ENCODE data around the gene MAP3K15.
"Not testable (repeated sequence)": the region's sequence is repeated elsewhere in the genome, so short reads cannot be mapped to it uniquely, and the experiment has no call there.

Gene MAP3K15

DNA sequence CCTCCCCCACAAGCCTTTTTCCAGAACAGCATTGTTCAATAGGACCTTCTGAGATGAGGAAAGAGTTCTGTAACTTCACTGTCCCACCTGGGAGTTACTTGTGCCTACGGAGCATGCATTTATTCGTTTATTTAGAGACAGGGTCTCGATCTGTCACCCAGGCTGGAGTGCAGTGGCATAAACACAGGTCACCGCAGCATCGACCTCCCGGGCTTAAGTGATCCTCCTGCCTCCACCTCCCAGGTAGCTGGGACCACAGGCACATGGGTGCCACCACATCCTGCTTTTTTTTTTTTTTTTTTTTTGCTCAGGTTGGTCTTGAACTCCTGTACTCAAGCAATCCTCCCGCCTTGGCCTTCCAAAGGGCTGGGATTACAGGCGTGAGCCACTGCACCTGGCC lies 2.9 kb downstream of the MAP3K15 start:
- ATAC-seq (replicated peaks), result no peak
- H3K36me3 Mint-ChIP-seq, result no peaks in the 10 kb centered on the region
- no peak overlapping the region for H3K4me3 Mint-ChIP-seq
- H3K27ac Mint-ChIP-seq, result no peak overlapping the region
- peaks cover 0 to 2% of the 10 kb centered on the region in 2 donors for H3K9me3 Mint-ChIP-seq
- no peak for DNase-seq
- peaks cover 19 to 39% of the 10 kb centered on the region in 2 donors for H3K27me3 Mint-ChIP-seq
- no peaks in the 10 kb centered on the region for H3K4me1 Mint-ChIP-seq

DNA sequence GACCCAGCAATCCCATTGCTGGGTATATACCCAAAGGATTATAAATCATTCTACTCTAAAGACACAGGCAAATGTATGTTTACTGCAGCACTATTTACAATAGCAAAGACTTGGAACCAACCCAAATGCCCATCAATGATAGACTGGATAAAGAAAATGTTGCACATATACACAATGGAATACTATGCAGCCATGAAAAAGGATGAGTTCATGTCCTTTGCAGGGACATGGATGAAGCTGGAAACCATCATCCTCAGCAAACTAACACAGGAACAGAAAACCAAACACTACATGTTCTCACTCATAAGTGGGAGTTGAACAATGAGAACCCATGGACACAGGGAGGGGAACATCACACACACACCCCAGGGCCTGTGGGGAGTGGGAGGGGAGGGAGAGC lies 3.5 kb downstream of the MAP3K15 start:
- not testable (repeated sequence) for H3K4me3 Mint-ChIP-seq; DNase-seq; ATAC-seq (replicated peaks); H3K27ac Mint-ChIP-seq; H3K4me1 Mint-ChIP-seq; H3K9me3 Mint-ChIP-seq; H3K36me3 Mint-ChIP-seq
- H3K27me3 Mint-ChIP-seq, result peaks cover 19 to 35% of the 10 kb centered on the region in 2 donors

DNA sequence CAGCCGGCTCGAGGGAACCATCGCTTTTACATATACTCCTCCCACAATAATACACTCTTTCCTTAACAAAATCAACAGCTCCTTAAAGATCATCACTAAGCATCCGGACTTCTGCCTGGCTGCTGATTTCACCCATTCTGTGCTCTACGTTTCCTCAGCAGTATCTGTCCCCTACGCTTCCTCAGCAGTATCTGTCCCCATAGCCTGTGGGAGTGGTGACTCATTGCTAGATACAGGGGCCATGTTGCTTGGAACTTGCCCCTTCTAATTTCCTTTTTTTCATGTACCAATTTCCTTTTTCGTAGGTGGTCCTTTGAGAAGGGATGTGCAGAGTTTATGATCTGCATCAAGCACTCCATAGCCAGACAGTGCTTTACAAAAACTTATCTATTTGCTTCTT lies 18.6 kb downstream of the MAP3K15 start:
- ATAC-seq (replicated peaks) (no peak), DNase-seq (no peak)
- Mint-ChIP-seq H3K4me1 (no peaks in the 10 kb centered on the region), H3K4me3 (no peak overlapping the region), H3K27ac (no peak overlapping the region), H3K9me3 (no peaks in the 10 kb centered on the region), H3K36me3 (no peaks in the 10 kb centered on the region), H3K27me3 (peaks cover 0 to 4% of the 10 kb centered on the region in 2 donors)

DNA sequence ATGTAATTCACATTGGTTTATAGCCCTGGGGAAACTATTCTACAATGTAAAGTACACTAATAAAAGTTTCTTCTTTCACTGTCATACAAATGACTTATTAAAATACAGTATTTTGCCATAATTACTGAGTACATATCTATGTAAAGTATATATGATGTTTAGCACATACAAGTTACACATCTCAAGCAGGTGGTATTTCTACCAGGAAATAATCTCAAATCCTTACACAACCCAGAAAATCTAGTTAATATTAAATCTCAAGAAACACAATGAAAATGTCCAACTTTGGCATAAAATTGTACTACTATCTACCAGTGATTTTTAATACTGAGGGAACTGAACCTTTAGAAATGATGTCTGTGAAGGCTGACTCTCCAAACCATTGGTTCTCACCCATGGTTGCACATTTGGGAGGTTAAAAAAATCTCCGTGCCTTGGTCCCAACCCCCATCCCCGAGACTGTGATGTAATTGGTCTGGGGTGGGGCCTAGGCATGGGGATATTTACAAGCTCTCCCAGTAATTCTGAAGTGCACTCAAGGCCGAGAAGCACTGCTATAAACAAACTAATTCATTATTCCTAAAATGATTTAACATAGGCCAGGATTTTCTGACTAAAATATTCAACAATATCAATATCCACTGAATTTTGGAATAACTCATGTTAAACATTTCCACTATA lies 27.6 kb downstream of the MAP3K15 start:
- Mint-ChIP-seq H3K9me3 (no peaks in the 10 kb centered on the region), H3K4me1 (no peaks in the 10 kb centered on the region), H3K4me3 (no peak overlapping the region), H3K27ac (no peak overlapping the region), H3K36me3 (no peaks in the 10 kb centered on the region), H3K27me3 (no peaks in the 10 kb centered on the region)
- no peak for ATAC-seq (replicated peaks)
- no peak for DNase-seq

DNA sequence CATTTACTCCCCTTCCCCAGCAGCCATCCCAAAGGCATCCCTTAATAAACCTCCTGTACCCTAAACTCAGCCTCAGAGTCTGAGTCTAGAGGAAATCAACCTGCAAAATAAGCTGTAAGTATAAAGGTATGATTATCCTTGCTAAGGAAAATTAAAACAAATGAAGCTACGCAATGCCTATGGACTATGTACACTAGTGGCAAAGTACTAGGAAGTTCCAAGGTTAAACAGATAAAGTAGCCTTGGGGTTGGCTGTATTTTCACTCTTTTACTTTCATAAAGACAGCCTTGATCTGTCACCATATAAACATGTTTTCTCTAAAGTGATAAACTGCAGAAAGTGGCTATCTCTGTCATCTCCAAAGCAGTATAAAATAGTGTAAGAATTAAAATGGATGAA lies 35.9 kb downstream of the MAP3K15 start:
- ATAC-seq (replicated peaks), result no peak
- no peaks in the 10 kb centered on the region for H3K4me1 Mint-ChIP-seq
- H3K27ac Mint-ChIP-seq, result no peak overlapping the region
- H3K4me3 Mint-ChIP-seq, result no peak overlapping the region
- peaks cover 1 to 4% of the 10 kb centered on the region in 2 donors for H3K9me3 Mint-ChIP-seq
- DNase-seq, result no peak
- H3K36me3 Mint-ChIP-seq, result peaks cover 0 to 4% of the 10 kb centered on the region in 2 donors
- H3K27me3 Mint-ChIP-seq, result no peaks in the 10 kb centered on the region

DNA sequence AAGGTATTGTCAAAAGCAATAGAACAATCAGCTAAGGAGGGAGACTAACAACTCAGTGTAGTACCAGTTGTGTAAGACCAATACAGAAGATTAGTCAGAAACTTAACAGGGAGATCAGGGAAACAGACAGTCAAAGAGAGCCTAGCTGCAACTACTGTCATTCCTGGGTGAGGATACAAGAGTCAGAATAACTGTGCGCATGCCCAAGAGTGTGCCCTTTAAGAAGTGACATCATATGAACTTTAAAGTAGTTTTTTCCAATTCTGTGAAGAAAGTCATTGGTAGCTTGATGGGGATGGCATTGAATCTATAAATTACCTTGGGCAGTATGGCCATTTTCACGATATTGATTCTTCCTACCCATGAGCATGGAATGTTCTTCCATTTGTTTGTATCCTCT lies 46.9 kb downstream of the MAP3K15 start:
- not testable (repeated sequence) for H3K36me3 Mint-ChIP-seq; H3K27ac Mint-ChIP-seq; ATAC-seq (replicated peaks); DNase-seq; H3K27me3 Mint-ChIP-seq; H3K4me3 Mint-ChIP-seq; H3K4me1 Mint-ChIP-seq
- peaks cover 7 to 15% of the 10 kb centered on the region in 2 donors for H3K9me3 Mint-ChIP-seq

DNA sequence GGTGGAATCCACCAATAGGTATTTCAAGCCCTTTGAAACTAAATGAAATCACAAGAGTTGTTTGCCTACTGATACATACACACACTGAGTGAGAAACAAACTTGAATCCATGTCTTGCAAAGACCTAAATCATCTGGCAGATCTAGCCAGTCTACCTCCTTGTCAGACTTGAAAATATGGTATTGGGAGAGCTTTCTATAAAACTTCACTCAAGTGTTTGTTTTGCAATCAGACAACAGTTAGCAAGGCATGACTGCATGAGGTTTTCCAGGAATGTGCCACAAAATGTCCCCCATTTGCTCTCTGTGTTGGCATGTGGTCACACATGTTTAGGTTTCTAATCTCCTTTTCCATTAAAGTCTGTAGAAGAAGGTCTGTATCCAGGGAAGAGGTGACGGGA lies 52.4 kb downstream of the MAP3K15 start:
- Mint-ChIP-seq H3K27me3 (no peaks in the 10 kb centered on the region), H3K4me3 (no peak overlapping the region), H3K9me3 (no peaks in the 10 kb centered on the region), H3K4me1 (peaks cover 0 to 2% of the 10 kb centered on the region in 2 donors), H3K36me3 (no peaks in the 10 kb centered on the region), H3K27ac (no peak overlapping the region)
- no peak for ATAC-seq (replicated peaks)
- no peak for DNase-seq

DNA sequence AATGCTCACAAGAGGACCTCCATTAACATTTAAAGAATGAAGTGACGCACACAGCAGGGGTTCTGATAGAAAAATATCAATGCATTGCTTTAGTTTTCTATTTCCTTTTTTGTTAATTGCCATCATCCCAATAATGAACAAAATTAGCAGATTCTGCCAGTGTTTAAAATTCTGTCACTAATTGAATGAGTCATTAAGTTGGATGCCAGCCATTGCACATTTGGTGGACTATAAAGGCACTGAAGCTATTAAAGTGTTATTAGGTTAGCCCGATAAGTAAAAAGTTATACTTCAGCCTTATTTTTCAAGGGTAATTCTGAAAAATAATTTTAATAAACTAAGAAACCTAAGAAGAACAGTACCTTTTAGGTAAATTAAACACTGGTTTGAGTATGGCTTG lies 53.1 kb downstream of the MAP3K15 start:
- ATAC-seq (replicated peaks) (no peak), DNase-seq (no peak)
- Mint-ChIP-seq H3K27ac (no peak overlapping the region), H3K27me3 (no peaks in the 10 kb centered on the region), H3K36me3 (no peaks in the 10 kb centered on the region), H3K9me3 (no peaks in the 10 kb centered on the region), H3K4me1 (peaks cover 0 to 2% of the 10 kb centered on the region in 2 donors), H3K4me3 (no peak overlapping the region)

DNA sequence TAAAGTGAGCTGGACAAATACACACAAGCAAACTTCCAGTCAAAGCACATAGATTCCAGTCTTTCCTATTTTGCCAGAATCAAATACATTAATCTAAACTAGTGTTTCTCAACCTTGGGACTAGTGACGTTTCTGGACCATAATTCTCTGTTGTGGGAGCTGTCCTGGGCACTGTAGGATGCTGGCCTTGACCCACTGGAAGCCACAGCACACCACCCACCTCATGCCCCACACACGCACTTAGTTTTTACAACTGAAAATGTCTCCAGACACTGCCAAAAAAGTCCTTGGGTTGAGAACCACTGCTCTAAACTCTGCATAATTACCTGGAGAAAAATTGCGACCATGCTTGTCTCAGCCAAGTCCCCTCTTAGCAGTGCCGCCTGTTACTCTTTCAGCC lies 57.6 kb downstream of the MAP3K15 start:
- ATAC-seq (replicated peaks) (no peak), DNase-seq (no peak)
- H3K36me3 Mint-ChIP-seq, result no peaks in the 10 kb centered on the region
- no peak overlapping the region for H3K4me3 Mint-ChIP-seq
- H3K27me3 Mint-ChIP-seq, result no peaks in the 10 kb centered on the region
- no peak overlapping the region for H3K27ac Mint-ChIP-seq
- no peaks in the 10 kb centered on the region for H3K4me1 Mint-ChIP-seq
- no peaks in the 10 kb centered on the region for H3K9me3 Mint-ChIP-seq

DNA sequence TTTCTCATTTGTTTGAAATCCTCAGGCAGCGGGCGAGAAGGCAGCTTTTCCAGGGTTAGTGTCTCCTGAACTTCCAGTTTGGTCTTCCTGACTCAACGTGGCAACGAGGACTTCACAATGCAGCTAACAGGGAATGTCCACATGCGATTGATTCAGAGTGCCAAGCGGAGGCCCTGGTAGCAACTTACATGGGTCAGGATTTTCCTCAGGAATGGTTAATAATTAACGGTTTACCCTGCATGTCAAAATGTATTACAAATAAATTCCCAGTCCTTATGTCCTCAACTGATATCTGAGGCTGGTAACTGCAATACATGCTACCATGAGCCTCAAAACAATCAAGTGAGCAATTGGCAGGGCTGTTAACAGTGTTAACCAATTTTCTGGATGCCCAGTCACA lies 67.2 kb downstream of the MAP3K15 start:
- Mint-ChIP-seq H3K4me1 (no peaks in the 10 kb centered on the region), H3K4me3 (no peak overlapping the region), H3K36me3 (no peaks in the 10 kb centered on the region), H3K9me3 (no peaks in the 10 kb centered on the region), H3K27me3 (peaks cover 6 to 11% of the 10 kb centered on the region in 2 donors), H3K27ac (no peak overlapping the region)
- ATAC-seq (replicated peaks), result no peak
- DNase-seq, result no peak

DNA sequence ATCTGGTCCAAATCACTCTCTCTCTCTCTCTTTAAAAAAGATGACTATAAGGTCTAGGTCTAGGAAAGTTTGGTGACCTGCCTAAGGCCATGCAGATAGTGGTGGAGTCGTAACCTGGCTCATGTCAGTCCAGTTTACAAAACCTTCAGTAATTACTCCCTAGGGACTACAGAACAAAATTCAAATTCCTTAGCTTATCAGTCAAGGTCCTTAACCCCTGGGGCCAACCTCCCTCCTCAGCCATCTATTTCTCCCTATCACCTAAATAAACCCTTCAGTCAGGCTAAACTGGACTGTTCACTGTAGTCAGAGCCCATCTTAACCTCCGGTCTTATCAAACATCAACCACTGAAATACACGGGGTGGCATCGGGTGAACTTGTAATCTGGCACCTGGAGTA lies 68.9 kb downstream of the MAP3K15 start:
- no peak overlapping the region for H3K4me3 Mint-ChIP-seq
- H3K4me1 Mint-ChIP-seq, result no peaks in the 10 kb centered on the region
- DNase-seq, result no peak
- peaks cover 6 to 11% of the 10 kb centered on the region in 2 donors for H3K27me3 Mint-ChIP-seq
- no peaks in the 10 kb centered on the region for H3K9me3 Mint-ChIP-seq
- no peak overlapping the region for H3K27ac Mint-ChIP-seq
- ATAC-seq (replicated peaks), result no peak
- H3K36me3 Mint-ChIP-seq, result no peaks in the 10 kb centered on the region

DNA sequence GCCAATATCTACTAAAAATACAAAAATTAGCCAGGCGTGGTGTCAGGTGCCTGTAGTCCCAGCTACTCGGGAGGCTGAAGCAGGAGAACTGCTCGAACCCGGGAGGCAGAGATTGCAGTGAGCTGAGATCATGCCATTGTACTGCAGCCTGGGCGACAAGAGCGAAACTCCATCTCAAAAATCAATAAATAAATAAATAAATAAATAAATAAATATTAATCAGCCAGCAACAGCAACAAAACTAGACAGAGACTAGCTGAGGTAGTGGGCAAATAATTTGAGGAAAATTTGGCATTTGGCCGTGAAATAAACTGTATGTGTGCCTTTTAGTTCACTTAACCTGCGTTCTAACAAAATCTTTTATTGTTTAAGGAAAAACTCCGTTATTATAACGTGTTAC lies 69.5 kb downstream of the MAP3K15 start:
- H3K9me3 Mint-ChIP-seq; H3K27ac Mint-ChIP-seq; DNase-seq; H3K4me3 Mint-ChIP-seq; H3K4me1 Mint-ChIP-seq; ATAC-seq (replicated peaks); H3K36me3 Mint-ChIP-seq: not testable (repeated sequence)
- peaks cover 6 to 15% of the 10 kb centered on the region in 2 donors for H3K27me3 Mint-ChIP-seq

DNA sequence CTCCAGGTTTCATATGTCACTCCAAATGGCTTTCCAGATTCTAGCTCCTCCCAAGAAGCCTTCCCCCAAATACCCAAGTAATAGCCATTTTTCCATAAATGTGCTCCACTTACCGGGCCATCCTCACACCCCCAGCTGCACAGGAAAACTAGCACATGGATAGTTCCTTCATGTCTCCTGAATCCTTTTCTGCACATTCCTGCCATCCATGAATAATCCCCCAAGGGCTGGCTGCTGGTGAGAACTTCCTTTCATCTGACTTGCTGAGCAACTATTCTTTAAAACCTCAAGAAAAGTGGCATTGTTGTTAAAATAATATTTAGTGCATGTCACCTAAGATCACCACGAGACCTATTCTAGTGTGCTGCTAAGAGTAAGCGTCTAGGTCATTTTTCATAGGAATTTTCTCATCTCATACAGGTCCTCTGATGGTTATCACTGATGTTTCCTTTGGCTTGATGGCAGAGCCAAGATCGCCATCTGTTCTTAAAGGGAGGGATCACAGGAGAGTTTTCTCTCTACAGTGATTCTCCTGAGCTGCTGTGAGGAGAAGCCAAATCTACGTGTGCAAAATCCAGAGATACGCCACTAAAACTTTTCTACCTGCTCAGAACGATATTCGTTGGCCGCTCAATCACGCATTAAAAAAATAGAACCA lies 71.3 kb downstream of the MAP3K15 start:
- ATAC-seq (replicated peaks) (no peak), DNase-seq (no peak)
- Mint-ChIP-seq H3K4me3 (no peak overlapping the region), H3K27ac (no peak overlapping the region), H3K9me3 (no peaks in the 10 kb centered on the region), H3K36me3 (no peaks in the 10 kb centered on the region), H3K4me1 (no peaks in the 10 kb centered on the region), H3K27me3 (peaks cover 6 to 15% of the 10 kb centered on the region in 2 donors)

DNA sequence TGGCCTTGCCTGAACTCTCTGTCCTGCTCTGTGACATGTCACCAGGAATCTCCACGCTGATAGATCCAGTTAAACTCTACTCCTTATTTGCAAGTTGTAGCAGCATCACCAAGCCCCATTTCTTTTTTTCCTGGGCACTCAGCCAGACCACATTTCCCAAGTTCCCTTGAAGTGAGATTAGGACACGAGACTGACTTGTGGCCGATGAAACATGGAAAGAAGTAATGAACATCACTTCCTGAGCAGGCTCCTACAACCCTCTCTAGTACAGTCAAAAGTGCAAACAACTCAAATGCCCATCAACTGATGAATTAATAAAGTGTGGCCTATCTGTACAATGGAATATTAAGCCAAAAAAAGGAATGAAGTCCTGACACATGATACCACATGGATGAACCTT lies 74.6 kb downstream of the MAP3K15 start:
- no peak for DNase-seq
- Mint-ChIP-seq H3K4me3 (no peak overlapping the region), H3K27ac (no peak overlapping the region), H3K36me3 (no peaks in the 10 kb centered on the region), H3K27me3 (peaks cover 6 to 19% of the 10 kb centered on the region in 2 donors), H3K9me3 (peaks cover 0 to 3% of the 10 kb centered on the region in 2 donors), H3K4me1 (no peaks in the 10 kb centered on the region)
- ATAC-seq (replicated peaks), result no peak

DNA sequence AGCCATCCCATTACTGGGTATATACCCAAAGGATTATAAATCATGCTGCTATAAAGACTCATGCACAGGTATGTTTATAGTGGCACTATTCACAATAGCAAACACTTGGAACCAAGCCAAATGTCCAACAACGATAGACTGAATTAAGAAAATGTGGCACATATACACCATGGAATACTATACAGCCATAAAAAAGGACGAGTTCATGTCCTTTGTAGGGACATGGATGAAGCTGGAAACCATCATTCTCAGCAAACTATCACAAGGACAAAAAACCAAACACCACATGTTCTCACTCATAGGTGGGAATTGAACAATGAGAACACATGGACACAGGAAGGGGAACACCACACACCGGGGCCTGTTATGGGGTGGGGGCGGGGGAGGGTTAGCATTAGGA lies 92.6 kb downstream of the MAP3K15 start:
- not testable (repeated sequence) for H3K27ac Mint-ChIP-seq; H3K9me3 Mint-ChIP-seq; H3K4me1 Mint-ChIP-seq; DNase-seq; ATAC-seq (replicated peaks); H3K36me3 Mint-ChIP-seq; H3K27me3 Mint-ChIP-seq; H3K4me3 Mint-ChIP-seq

Measured in stimulated activated naive B cell treated with anti-CD40 and anti-IgM and Interleukin-4, amounts not matched to agents 10 μg/mL and 1 μg/mL and 100 μg/mL, for 72 hours (primary cell).